ENCODE results near the gene PCDHGB3. TPM values are rescaled to one million over a fixed set of nuclear protein-coding genes. Genes with fewer than 3 reads are reported as not detected.

Gene PCDHGB3
- total and polyA plus RNA-seq, 9 of the 15 experiments (the other 6 are each of a cell fraction or from before 2014, with no cell fraction given): 0.05 to 0.19 (median 0.11) TPM; not detected in 2

GRCh38 chr5:141420855-141421488 is 50.9 kb downstream of the PCDHGB3 start, which contains the start of gene PCDHGA11 (continued):
- peak; percentile 63 to 80 (median 74) for TF ChIP-seq CTCF (IDR thresholded peaks at IDR 0.05 in 2 of 3, conservative IDR thresholded peaks at IDR 0.05 in 1 of 3; ENCODE audit: insufficient read depth in 2 of 3, low read depth in 1 of 3, low read length in 3 of 3)
- no peak for TF ChIP-seq ZNF431 (CRISPR knock-in tag; IDR thresholded peaks at IDR 0.05)
- no peak for TF ChIP-seq LEF1 (IDR thresholded peaks at IDR 0.05)
- TF ChIP-seq SMC3 (conservative IDR thresholded peaks at IDR 0.05; ENCODE audit: insufficient read depth, low read depth, low read length): 0 out of 2 replicates have a peak, but pooled peaks have one; percentile 14
- TF ChIP-seq VEZF1 (CRISPR knock-in tag; IDR thresholded peaks at IDR 0.05): peak; percentile 11; the same call in 1 of the 2 replicates
- TF ChIP-seq ATF2 (CRISPR knock-in tag; IDR thresholded peaks at IDR 0.05): no peak
- TF ChIP-seq YY1 (IDR thresholded peaks at IDR 0.05; ENCODE audit: borderline replicate concordance in 1 of 3, control insufficient read depth in 1 of 3, extremely low read depth in 1 of 3, insufficient read depth in 3 of 3, insufficient read length in 1 of 3, insufficient replicate concordance in 2 of 3, low read depth in 1 of 3, low read length in 2 of 3): peak in 1 of 3 experiments; percentile 47
- peak; percentile 42 to 69 for TF ChIP-seq RAD21 (CRISPR knock-in tag; conservative IDR thresholded peaks at IDR 0.05 in 1 of 2, IDR thresholded peaks at IDR 0.05 in 1 of 2)
- 0 out of 2 replicates have a peak, but pooled peaks have one; percentile 34 for TF ChIP-seq KLF16 (IDR thresholded peaks at IDR 0.05)
- TF ChIP-seq SMARCA5 (IDR thresholded peaks at IDR 0.05): no peak
- no peak for TF ChIP-seq ZNF184 (CRISPR knock-in tag; IDR thresholded peaks at IDR 0.05)

All from K562 (cell line).